Measurements from ENCODE around the gene EHMT1. TPM values are rescaled to one million over a fixed set of nuclear protein-coding genes. Genes with fewer than 3 reads are reported as not detected.

The EHMT1 gene
- total and polyA plus RNA-seq, 9 of the 15 experiments (the other 6 are each of a cell fraction or from before 2014, with no cell fraction given), result 2.2 to 76.0 (median 36.4) TPM

GRCh38 chr9:137716694-137717287 lies 98.0 kb downstream of the EHMT1 start:
- FAIRE-seq, result no peak
- TF ChIP-seq ZNF41 (CRISPR knock-in tag; conservative IDR thresholded peaks at IDR 0.05) (no peak), ZNF280B (CRISPR knock-in tag; IDR thresholded peaks at IDR 0.05) (no peak), ARID3A (IDR thresholded peaks at IDR 0.05; ENCODE audit: borderline replicate concordance, low read depth, low read length) (no peak), SIN3B (IDR thresholded peaks at IDR 0.05; ENCODE audit: low read depth) (no peak), ZBTB33 (CRISPR knock-in tag; IDR thresholded peaks at IDR 0.05) (no peak)
- CTCF ChIA-PET (ENCODE audit: low intra/inter-chr PET ratio), result no interaction called here

More at GRCh38 chr9:137716694-137717287, 98.0 kb downstream of the EHMT1 start:
- intact Hi-C loops (cut with micrococcal nuclease) (no loop called here), in situ Hi-C loops (cut with MboI) (no loop called here)
- Histone ChIP-seq H3K27me3 (ENCODE audit: control insufficient read depth in 2 of 2, insufficient read depth in 2 of 2, low read length in 2 of 2) (no peaks in the 10 kb centered on the region), H3K4me1 (replicated peaks in 1 of 2; ENCODE audit: control insufficient read depth in 2 of 2, insufficient read depth in 2 of 2, low read length in 2 of 2) (peaks cover 0 to under 1% of the 10 kb centered on the region in 2 experiments; a peak in 1 of 5 replicates), H3K4me2 (ENCODE audit: insufficient read depth, low read length) (no peak overlapping the region), H4K20me1 (replicated peaks; ENCODE audit: control insufficient read depth, insufficient read depth, low read length) (no peaks in the 10 kb centered on the region), H3K27ac (ENCODE audit: extremely low read depth, low read depth, low read length) (no peak overlapping the region), H3K4me3 (no peak overlapping the region), H3K9me3 (replicated peaks; ENCODE audit: control insufficient read depth, insufficient read depth, low read depth, low read length) (peaks cover 8% of the 10 kb centered on the region), H2AFZ (ENCODE audit: low read depth, low read length) (no peak overlapping the region), H3K36me3 (ENCODE audit: control insufficient read depth, insufficient read depth, low read length) (peaks cover 67% of the 10 kb centered on the region; the same call in 2 of the 3 replicates), H3K9ac (ENCODE audit: insufficient read depth in 1 of 2, low read depth in 2 of 2, low read length in 2 of 2) (no peak overlapping the region), H3K9me1 (ENCODE audit: control insufficient read depth, insufficient read depth, low read length) (no peaks in the 10 kb centered on the region), H3K79me2 (ENCODE audit: control insufficient read depth, insufficient read depth, low read length) (peaks cover 22% of the 10 kb centered on the region)
- no TSS peak for BruUV-seq (replicated peaks)
- no peak for ATAC-seq
- whole genome bisulfite sequencing (ENCODE audit: insufficient coverage, low coverage, missing lambda C conversion rate), result 99% methylated on average over 24 of the region's 25 CpGs
- POLR2A ChIA-PET, result no interaction called here
- no peak for DNase-seq (ENCODE audit: extremely low read depth in 1 of 4, low spot score in 3 of 4)
